Natural killer cell treated with Interleukin-12 subunit alpha and Interleukin-12 subunit beta and Interleukin-15 and Interleukin-18, amount 100 ng/mL, for 72 hours (primary cell): ENCODE data around the gene GNB1. TPM values are rescaled to one million over a fixed set of nuclear protein-coding genes. Genes with fewer than 3 reads are reported as not detected.

Source experiments
- ATAC-seq, 2 donors: fragments of 150-1000 bp; cut with Tn5 transposase in 1 of 2; sonication (Bioruptor Pico), chemical (Tn5 transposase) in 1 of 2; 2 replicates each; pipeline ENCODE4 v1.10.0; 2021
- DNase-seq: peaks from one replicate; pipeline ENCODE4 v3.0.0; 2022; ENCODE audit warnings: low spot score
- H3K27ac Mint-ChIP-seq, 2 donors: 1 replicate in 1 of 2; 2 replicates in 1 of 2; pipeline ENCODE4 v1.8.0; 2022; ENCODE audit warnings: mixed read lengths in 2 of 2, mild to moderate bottlenecking in 1 of 2, moderate library complexity in 1 of 2
- H3K27me3 Mint-ChIP-seq, 2 donors: 1 replicate in 1 of 2; 2 replicates in 1 of 2; pipeline ENCODE4 v1.8.0; 2022; ENCODE audit warnings: mixed read lengths in 2 of 2
- H3K36me3 Mint-ChIP-seq: one replicate; pipeline ENCODE4 v1.8.0; 2022; ENCODE audit warnings: mixed read lengths
- H3K4me1 Mint-ChIP-seq, 2 donors: 1 replicate in 1 of 2; 2 replicates in 1 of 2; pipeline ENCODE4 v1.8.0; 2022; ENCODE audit warnings: low read depth in 2 of 2, mixed read lengths in 2 of 2, mild to moderate bottlenecking in 1 of 2
- H3K4me3 Mint-ChIP-seq: one replicate; pipeline ENCODE4 v1.8.0; 2022; ENCODE audit warnings: mixed read lengths
- H3K9me3 Mint-ChIP-seq: 2 replicates; pipeline ENCODE4 v1.8.0; 2022; ENCODE audit warnings: mixed read lengths
- total RNA-seq, 2 donors: library from RNA; stranded (reverse); gene quantifications; one replicate each; pipeline ENCODE4 v1.2.3, GENCODE V29; 2022

GNB1 gene
- total RNA-seq, 2 donors from 2014 or later, result 361 to 446 TPM

DNA sequence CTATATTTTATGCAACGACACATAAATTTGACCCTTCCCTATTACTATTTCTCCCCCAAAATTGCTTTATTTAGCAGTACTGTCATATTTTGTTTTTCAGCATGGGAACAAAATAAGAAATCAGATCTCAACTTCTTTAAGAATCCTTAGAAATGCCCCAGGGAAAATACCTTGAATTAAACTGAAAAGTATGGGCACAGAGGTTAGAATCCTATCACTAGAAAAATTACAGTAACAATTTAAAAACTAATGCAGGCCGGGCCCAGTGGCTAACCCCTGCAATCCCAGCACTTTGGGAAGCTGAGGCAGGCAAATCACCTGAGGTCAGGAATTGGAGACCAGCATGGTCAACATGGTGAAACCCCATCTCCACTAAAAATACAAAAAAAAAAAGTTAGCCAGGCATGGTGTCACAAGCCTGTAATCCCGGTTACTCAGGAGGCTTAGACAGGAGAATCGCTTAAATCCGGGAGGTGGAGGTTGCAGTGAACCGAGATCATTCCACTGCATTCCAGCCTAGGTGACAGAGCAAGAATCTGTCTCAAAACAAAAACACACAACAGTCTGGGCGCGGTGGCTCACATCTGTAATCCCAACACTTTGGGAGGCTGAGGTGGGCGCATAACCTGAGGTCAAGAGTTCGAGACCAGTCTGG, 51.4 kb downstream of the GNB1 start:
- H3K27me3 Mint-ChIP-seq, result no peaks in the 10 kb centered on the region
- H3K4me1 Mint-ChIP-seq, result peaks cover 25 to 31% of the 10 kb centered on the region in 2 donors

DNA sequence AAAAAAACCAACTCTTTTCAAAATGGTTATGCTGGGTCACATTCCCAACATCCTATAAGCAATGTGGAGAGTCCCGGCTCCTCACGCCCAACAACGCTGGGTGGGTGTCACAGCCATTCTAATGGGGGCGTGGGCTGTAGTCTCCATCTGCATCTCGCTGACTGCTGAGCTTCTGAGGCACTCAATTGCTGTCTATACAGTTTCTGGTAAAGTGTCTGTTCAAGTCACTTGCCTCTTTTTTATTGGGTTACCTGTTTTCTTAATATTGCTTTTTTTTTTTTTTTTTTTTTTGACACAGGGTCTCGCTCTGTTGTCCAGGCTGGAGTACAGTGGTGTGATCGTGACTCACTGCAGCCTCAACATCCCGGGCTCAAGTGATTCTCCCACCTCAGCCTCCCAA, 54.8 kb downstream of the GNB1 start:
- H3K36me3 Mint-ChIP-seq, result peaks cover 4% of the 10 kb centered on the region

More for the DNA sequence above, 51.4 kb downstream of the GNB1 start:
- ATAC-seq (no peak), DNase-seq (no peak)
- no peak overlapping the region for H3K27ac Mint-ChIP-seq
- H3K9me3 Mint-ChIP-seq, result no peaks in the 10 kb centered on the region
- H3K4me3 Mint-ChIP-seq, result no peak overlapping the region
- no peaks in the 10 kb centered on the region for H3K36me3 Mint-ChIP-seq

DNA sequence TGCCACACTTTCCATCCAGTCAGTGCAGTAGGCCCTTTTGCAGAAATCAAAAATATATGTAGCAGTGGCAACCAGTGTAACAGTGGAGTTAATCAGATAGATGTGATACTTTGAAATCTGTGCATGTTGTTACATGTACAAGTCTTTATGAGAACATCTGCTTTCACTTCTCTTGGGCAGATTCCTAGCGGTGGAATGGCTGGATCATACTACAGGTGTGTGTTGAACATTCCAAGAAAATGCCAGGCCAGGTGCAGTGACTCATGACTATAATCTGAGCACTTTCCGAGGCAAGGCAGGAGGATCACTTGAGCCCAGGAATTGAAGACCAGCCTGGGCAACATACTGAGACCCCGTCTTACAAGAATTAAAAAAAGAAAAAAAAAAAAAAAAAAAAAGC, 55.3 kb downstream of the GNB1 start:
- DNase-seq (no peak), ATAC-seq (no peak)
- no peaks in the 10 kb centered on the region for H3K9me3 Mint-ChIP-seq
- H3K4me3 Mint-ChIP-seq, result no peak overlapping the region
- peak overlapping the region in 1 of 2 donors; percentile 6 for H3K27ac Mint-ChIP-seq
- H3K36me3 Mint-ChIP-seq, result peaks cover 4% of the 10 kb centered on the region
- no peaks in the 10 kb centered on the region for H3K27me3 Mint-ChIP-seq
- H3K4me1 Mint-ChIP-seq, result peaks cover 22 to 32% of the 10 kb centered on the region in 2 donors

More for the DNA sequence above, 54.8 kb downstream of the GNB1 start:
- Mint-ChIP-seq H3K4me1 (peaks cover 22 to 34% of the 10 kb centered on the region in 2 donors), H3K27ac (no peak overlapping the region), H3K4me3 (no peak overlapping the region), H3K27me3 (no peaks in the 10 kb centered on the region), H3K9me3 (no peaks in the 10 kb centered on the region)
- DNase-seq (no peak), ATAC-seq (no peak)

DNA sequence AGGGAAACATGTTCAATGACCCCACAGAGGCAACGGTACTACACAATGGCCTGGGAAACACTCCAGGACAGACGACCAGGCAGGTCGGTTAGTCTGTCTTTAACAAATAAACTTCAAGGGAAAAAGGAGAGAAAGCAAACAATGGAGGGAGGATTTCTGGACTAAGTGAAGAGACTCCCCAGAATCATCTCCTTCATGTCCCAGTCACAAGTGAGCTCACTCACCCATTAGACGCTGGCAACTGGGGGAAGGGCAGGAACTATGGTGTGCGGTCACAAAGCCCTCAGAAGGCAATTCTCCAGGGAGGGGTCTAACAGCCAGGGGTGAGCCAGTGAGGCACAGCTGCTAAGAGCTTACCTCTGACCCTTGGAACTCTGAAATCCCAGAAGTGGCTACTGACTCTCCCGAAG, 57.0 kb downstream of the GNB1 start:
- Mint-ChIP-seq H3K4me1 (peaks cover 28 to 32% of the 10 kb centered on the region in 2 donors), H3K9me3 (no peaks in the 10 kb centered on the region), H3K36me3 (peaks cover 4% of the 10 kb centered on the region), H3K4me3 (no peak overlapping the region), H3K27ac (peak overlapping the region; percentile 8 to 50), H3K27me3 (no peaks in the 10 kb centered on the region)
- DNase-seq, result no peak
- no peak for ATAC-seq

DNA sequence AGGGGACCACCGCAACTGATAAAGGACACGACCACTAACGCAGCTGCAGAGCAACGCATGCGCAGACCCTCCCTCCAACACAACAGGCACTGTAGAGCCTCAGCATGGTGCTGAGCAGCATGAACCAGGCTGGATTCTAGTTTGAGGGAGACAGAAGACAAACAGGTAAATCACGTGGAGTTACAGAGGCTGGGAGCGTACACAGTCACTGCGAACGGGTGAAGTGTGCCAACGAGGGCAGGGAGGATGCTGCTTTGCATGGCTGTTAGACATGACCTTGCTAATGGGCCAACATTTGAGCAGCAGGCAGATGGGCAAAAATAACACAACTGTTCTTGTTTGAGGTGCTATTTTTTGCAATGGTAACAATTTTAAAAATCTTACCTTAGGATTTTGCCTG, 57.4 kb downstream of the GNB1 start:
- peak overlapping the region; percentile 8 to 50 for H3K27ac Mint-ChIP-seq
- no peak overlapping the region for H3K4me3 Mint-ChIP-seq
- no peaks in the 10 kb centered on the region for H3K27me3 Mint-ChIP-seq
- DNase-seq (no peak), ATAC-seq (no peak)
- H3K4me1 Mint-ChIP-seq, result peaks cover 31% of the 10 kb centered on the region in 2 donors
- peaks cover 4% of the 10 kb centered on the region for H3K36me3 Mint-ChIP-seq
- no peaks in the 10 kb centered on the region for H3K9me3 Mint-ChIP-seq

DNA sequence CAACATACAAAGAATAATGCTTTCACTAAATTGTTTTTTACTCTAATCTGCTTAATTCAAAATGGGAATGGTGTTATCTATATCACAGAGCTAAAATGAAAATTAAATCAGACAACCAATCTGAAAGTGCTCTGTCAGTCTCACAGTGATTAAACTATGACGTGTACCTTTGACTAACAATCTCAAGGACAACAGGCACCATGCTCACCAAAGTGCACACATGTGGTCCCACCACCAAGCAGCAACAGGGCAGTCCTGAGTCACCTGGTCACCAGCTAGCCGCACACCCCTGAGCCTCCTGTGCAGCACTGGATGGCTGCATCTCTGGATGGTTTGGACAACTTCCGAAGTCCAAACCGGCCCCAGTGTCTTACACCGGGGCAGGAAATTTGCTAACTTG, 58.1 kb downstream of the GNB1 start:
- H3K27ac Mint-ChIP-seq, result peak overlapping the region in 1 of 2 donors; percentile 50
- H3K4me3 Mint-ChIP-seq, result no peak overlapping the region
- H3K36me3 Mint-ChIP-seq, result peaks cover 4% of the 10 kb centered on the region
- DNase-seq (no peak), ATAC-seq (no peak)
- H3K4me1 Mint-ChIP-seq, result peaks cover 34 to 35% of the 10 kb centered on the region in 2 donors
- no peaks in the 10 kb centered on the region for H3K9me3 Mint-ChIP-seq
- no peaks in the 10 kb centered on the region for H3K27me3 Mint-ChIP-seq

DNA sequence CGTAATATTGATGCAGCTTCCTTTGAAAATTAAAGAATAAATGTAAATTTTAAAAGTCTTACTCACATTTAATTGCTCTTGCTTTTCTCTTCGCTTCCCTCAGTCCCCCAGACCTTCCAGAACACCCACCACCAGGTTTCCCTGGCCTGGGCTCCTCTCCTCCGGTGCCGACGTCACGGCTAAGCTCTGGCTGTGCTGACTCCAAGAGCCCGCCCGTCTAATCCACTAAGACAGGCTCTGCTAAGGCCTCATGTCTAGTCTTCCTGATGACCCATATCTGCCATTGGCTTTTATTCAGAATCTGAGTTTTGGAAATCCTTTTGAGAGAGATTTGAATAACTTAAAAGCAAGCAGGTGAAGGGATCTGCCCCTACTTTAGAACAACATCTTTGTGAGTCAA, 58.7 kb downstream of the GNB1 start:
- DNase-seq, result no peak
- no peaks in the 10 kb centered on the region for H3K9me3 Mint-ChIP-seq
- H3K27ac Mint-ChIP-seq, result peak overlapping the region in 1 of 2 donors; percentile 50
- H3K36me3 Mint-ChIP-seq, result peaks cover 4% of the 10 kb centered on the region
- ATAC-seq, result no peak
- H3K4me1 Mint-ChIP-seq, result peaks cover 34 to 36% of the 10 kb centered on the region in 2 donors
- no peaks in the 10 kb centered on the region for H3K27me3 Mint-ChIP-seq
- H3K4me3 Mint-ChIP-seq, result no peak overlapping the region

DNA sequence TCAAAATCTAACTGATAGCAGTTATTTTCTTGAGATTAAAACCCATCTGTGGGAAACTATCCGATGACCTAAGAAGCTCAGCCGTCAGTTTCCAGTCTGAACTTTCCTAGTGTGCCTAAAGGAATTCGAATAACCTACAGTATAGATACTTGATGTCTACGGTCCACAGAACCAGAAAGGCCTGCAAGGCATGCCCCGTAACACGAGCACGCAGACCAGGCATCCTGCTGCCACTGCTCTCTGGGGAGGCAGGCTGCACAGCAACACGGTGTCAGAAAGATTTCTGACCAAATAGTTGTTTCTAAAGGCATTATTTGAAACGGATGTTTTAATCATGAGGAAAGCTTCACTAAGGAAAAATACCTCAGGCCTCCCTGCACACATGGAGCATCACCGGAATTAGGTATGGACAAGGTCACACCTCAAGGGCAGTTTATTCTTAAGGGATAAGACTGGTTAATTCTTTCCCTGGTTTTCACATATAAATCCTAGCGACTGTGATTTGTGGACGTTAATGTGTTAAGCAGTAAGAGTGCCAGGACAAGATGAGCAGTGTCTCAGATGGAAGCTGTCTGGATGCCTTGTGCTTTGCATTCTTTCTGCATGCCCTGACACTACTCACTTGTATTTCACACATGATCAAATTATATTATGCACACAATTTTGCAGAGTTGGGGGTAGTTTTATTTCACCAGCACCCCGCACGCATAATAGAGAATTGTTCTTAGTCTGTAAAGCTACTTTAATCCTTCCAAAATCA, 63.6 kb downstream of the GNB1 start:
- DNase-seq (no peak), ATAC-seq (no peak)
- no peaks in the 10 kb centered on the region for H3K9me3 Mint-ChIP-seq
- peaks cover 7% of the 10 kb centered on the region for H3K36me3 Mint-ChIP-seq
- peaks cover 20 to 36% of the 10 kb centered on the region in 2 donors for H3K4me1 Mint-ChIP-seq
- H3K27me3 Mint-ChIP-seq, result no peaks in the 10 kb centered on the region
- H3K4me3 Mint-ChIP-seq, result no peak overlapping the region
- peak overlapping the region in 1 of 2 donors; percentile 26 for H3K27ac Mint-ChIP-seq

DNA sequence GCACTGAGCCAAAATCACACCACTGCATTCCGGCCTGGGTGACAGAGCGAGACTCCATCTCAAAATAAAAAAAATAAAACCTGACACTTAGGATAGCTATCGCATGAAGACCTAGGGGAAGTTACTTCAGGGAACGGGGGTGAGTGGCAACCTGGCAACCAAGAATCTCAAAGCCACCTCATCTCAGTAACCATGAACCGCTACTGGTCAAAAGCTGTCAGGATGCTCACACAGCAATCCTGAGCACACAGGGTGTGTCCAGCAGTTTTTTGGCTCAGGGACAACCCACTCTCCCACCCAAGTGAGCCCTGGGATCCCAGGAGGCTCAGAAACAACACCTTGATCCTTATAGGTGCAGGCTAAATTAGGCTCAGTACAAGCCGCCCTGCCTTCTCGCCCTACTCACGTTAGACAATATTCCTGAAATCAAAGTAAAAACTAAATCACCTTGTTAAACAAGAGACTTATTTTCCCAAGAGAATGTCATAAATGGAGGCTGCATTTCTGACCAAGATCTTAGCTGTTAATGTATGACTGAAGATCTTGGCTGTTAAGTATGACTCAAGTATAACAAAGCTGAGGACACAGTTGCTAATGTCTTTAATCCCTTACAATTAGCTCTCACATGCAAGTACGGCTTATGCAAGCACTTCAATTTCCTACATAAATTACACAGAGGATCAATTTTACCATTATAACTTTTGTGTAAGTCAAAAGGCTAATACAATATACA, 64.4 kb downstream of the GNB1 start:
- H3K27ac Mint-ChIP-seq, result peak overlapping the region in 1 of 2 donors; percentile 26
- ATAC-seq (peak in 1 of 2 donors; percentile 42), DNase-seq (no peak)
- no peak overlapping the region for H3K4me3 Mint-ChIP-seq
- H3K4me1 Mint-ChIP-seq, result peaks cover 18 to 33% of the 10 kb centered on the region in 2 donors
- H3K27me3 Mint-ChIP-seq, result no peaks in the 10 kb centered on the region
- peaks cover 7% of the 10 kb centered on the region for H3K36me3 Mint-ChIP-seq
- H3K9me3 Mint-ChIP-seq, result no peaks in the 10 kb centered on the region

DNA sequence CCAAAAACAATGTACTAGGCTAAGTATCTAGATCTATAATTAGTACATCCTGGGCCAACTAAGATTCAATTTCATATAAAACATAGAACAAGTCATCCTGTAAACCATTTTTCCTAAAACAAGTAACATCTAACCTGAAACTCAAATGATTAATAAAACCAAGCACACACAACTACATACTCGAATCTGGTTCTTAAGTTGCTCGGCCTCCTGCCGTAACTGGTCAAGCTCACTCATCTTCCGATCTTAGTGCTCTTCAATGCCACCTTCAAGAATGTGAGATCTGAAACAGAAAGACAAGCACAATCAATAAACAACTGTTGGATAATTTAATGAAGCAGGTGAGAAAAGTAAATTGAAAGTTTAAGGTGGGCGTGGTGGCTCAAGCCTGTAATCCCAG, 65.7 kb downstream of the GNB1 start:
- H3K4me1 Mint-ChIP-seq, result peaks cover 18 to 33% of the 10 kb centered on the region in 2 donors
- peaks cover 7% of the 10 kb centered on the region for H3K36me3 Mint-ChIP-seq
- H3K9me3 Mint-ChIP-seq, result no peaks in the 10 kb centered on the region
- peak overlapping the region; percentile 1 to 59 for H3K27ac Mint-ChIP-seq
- no peaks in the 10 kb centered on the region for H3K27me3 Mint-ChIP-seq
- ATAC-seq (peak in 1 of 2 donors; percentile 60), DNase-seq (no peak)
- peak overlapping the region; percentile 16 for H3K4me3 Mint-ChIP-seq

DNA sequence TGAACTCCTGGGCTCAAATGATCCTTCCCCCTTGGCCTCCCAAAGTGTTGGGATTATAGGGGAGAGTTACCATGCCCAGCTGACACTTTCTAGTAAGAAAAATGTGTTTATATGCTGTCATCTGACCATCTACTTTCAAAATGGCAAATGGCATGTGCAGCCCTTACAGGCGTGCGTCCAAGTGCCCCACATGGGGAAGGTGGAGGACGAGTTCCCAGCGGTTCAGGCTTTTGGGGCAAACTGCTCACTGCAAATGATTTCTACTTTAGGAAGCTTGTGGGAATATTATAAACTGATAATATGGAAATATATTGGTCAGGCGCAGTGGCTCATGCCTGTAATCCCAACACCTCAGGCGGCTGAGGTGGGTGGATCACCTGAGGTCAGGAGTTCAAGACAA, 71.1 kb downstream of the GNB1 start:
- ATAC-seq, result no peak
- Mint-ChIP-seq H3K27me3 (no peaks in the 10 kb centered on the region), H3K27ac (no peak overlapping the region), H3K4me1 (peaks cover 2 to 7% of the 10 kb centered on the region in 2 donors), H3K4me3 (no peak overlapping the region), H3K36me3 (peaks cover 11% of the 10 kb centered on the region), H3K9me3 (no peaks in the 10 kb centered on the region)
- no peak for DNase-seq

DNA sequence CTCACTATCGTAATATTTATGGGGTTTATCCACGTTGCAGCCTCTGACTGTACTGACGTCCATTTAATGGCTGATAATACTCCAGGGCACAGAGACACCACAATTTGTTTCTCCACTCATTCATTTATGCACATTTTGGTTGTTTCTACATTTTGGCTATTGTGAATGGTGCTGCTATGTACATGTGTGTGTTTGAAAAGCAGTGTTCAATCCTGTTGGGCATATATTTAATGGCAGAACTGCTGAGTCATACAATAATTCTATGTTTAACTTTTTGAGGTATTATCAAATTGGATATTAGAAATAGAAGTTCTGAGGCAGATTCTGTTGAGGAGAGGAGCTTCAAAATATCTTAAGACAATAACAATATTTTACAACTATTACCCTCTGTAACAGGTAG, 73.7 kb downstream of the GNB1 start:
- Mint-ChIP-seq H3K9me3 (no peaks in the 10 kb centered on the region), H3K27ac (peak overlapping the region in 1 of 2 donors; percentile 80), H3K36me3 (peaks cover 16% of the 10 kb centered on the region), H3K27me3 (no peaks in the 10 kb centered on the region), H3K4me3 (no peak overlapping the region), H3K4me1 (peaks cover 0 to 7% of the 10 kb centered on the region in 2 donors)
- DNase-seq (no peak), ATAC-seq (no peak)

DNA sequence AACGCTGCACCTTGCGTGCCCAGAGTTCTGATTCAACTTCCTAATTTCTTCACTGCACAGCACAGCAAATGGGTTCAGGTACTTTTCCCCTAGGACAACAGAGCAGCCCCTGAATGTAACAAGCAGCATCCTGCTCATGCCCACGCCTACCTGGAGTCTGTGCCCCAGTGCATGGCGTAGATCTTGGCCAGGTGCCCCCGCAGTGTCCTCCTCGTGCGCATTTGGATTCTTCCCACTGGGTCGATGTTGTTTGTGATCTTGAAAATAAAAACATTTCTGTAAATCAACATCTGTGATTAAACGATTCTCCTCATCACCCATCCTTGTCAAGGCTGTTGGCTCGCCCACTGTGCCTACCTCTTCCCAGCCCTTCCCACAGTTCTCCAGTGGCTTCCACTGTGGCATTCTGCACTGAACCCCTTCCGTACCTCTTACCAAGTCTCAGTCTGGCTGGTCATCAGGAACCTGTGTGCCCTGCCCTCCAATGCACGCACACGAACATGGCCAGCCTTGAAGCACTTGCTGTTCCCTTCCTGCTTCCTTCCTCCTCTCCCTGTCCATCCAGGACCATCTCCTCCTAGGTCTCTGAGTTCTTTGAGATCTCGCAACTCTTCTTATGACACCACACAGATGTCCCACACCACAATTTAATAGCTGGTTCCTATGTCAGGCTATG, 75.1 kb downstream of the GNB1 start:
- ATAC-seq (peak in 1 of 2 donors; percentile 20), DNase-seq (no peak)
- no peaks in the 10 kb centered on the region for H3K9me3 Mint-ChIP-seq
- H3K4me1 Mint-ChIP-seq, result peaks cover 0 to 7% of the 10 kb centered on the region in 2 donors
- H3K4me3 Mint-ChIP-seq, result no peak overlapping the region
- peaks cover 16% of the 10 kb centered on the region for H3K36me3 Mint-ChIP-seq
- peak overlapping the region in 1 of 2 donors; percentile 13 for H3K27ac Mint-ChIP-seq
- H3K27me3 Mint-ChIP-seq, result no peaks in the 10 kb centered on the region
